DOHH2 (cell line): ENCODE measurements around the gene HMX2.

Experiments
- H3F3A ChIP-seq: fragments of 200-600 bp; sonication (generic), shearing (Covaris generic); 2 replicates; pipeline ENCODE4 v1.6.0; 2016; ENCODE audit warnings: antibody characterized with exemption, mild to moderate bottlenecking; ENCODE audit not compliant: control insufficient read depth, insufficient read depth
- H3K27ac ChIP-seq: fragments of 200-600 bp; sonication (generic); 2 replicates; pipeline ENCODE4 v1.5.1; 2014; ENCODE audit warnings: low read depth, mild to moderate bottlenecking, low read length, moderate library complexity
- H3K27me3 ChIP-seq: fragments of 200-600 bp; sonication (generic); 2 replicates; pipeline ENCODE4 v1.6.1; 2014; ENCODE audit warnings: mild to moderate bottlenecking, low read length, mixed read lengths; ENCODE audit not compliant: control insufficient read depth
- H3K36me3 ChIP-seq: fragments of 200-600 bp; sonication (generic); 2 replicates; pipeline ENCODE4 v1.6.1; 2014; ENCODE audit warnings: mild to moderate bottlenecking, low read length, moderate library complexity, mixed read lengths; ENCODE audit not compliant: control insufficient read depth
- H3K4me1 ChIP-seq: fragments of 200-600 bp; sonication (generic); 2 replicates; pipeline ENCODE4 v1.6.1; 2014; ENCODE audit warnings: mild to moderate bottlenecking, low read length, mixed read lengths; ENCODE audit not compliant: control insufficient read depth
- H3K4me2 ChIP-seq: fragments of 200-600 bp; sonication (generic); 2 replicates; pipeline ENCODE4 v1.6.0; 2014; ENCODE audit warnings: mild to moderate bottlenecking, low read length, moderate library complexity
- H3K4me3 ChIP-seq: fragments of 200-600 bp; sonication (generic); 2 replicates; pipeline ENCODE4 v1.5.1; 2014; ENCODE audit warnings: mild to moderate bottlenecking, low read length, mixed read lengths
- H3K79me2 ChIP-seq: fragments of 200-600 bp; sonication (generic); 2 replicates; pipeline ENCODE4 v1.6.1; 2014; ENCODE audit warnings: mild to moderate bottlenecking, low read length, mixed read lengths; ENCODE audit not compliant: control insufficient read depth
- H3K9me2 ChIP-seq: fragments of 200-600 bp; sonication (generic); replicated peaks from 2 replicates; pipeline ENCODE4 v1.6.1; 2014; ENCODE audit warnings: mild to moderate bottlenecking, low read length, mixed read lengths; ENCODE audit not compliant: control insufficient read depth
- H3K9me3 ChIP-seq: fragments of 200-600 bp; sonication (generic); 2 replicates; pipeline ENCODE4 v1.6.1; 2014; ENCODE audit warnings: antibody characterized with exemption, low read length, mixed read lengths; ENCODE audit not compliant: control insufficient read depth, insufficient read depth
- H4K20me1 ChIP-seq: fragments of 200-600 bp; sonication (generic); 2 replicates; pipeline ENCODE4 v1.6.0; 2014; ENCODE audit warnings: low read depth, mild to moderate bottlenecking, antibody characterized with exemption, low read length, moderate library complexity; ENCODE audit not compliant: control insufficient read depth, insufficient read depth
- CTCF ChIP-seq: fragments of 200-600 bp; sonication (generic); IDR thresholded peaks from one replicate; pipeline ENCODE4 v1.5.1; 2014; ENCODE audit warnings: antibody characterized with exemption, mild to moderate bottlenecking, low read depth, low read length; ENCODE audit not compliant: poor library complexity, severe bottlenecking
- EZH2phosphoT487 ChIP-seq: fragments of 200-600 bp; sonication (generic); IDR thresholded peaks from 2 replicates; pipeline ENCODE4 v1.6.1; 2017; ENCODE audit warnings: borderline replicate concordance, mild to moderate bottlenecking, antibody characterized with exemption, low read length, moderate library complexity, mixed read lengths

HMX2 gene

GRCh38 chr10:123180101-123181090 lies 32.5 kb downstream of the HMX2 start:
- Histone ChIP-seq H3K27ac (no peak overlapping the region), H3K9me2 (no peaks in the 10 kb centered on the region)

GRCh38 chr10:123183724-123184123 lies 35.8 kb downstream of the HMX2 start:
- Histone ChIP-seq H3K4me3 (no peak overlapping the region), H3F3A (0 out of 2 replicates have a peak, but pooled peaks cover 4% of the 10 kb centered on the region), H3K9me3 (peaks cover 3% of the 10 kb centered on the region; the same call in 1 of the 2 replicates), H3K4me2 (no peak overlapping the region), H3K4me1 (no peaks in the 10 kb centered on the region), H3K36me3 (0 out of 2 replicates have a peak, but pooled peaks cover 2% of the 10 kb centered on the region), H3K27me3 (no peaks in the 10 kb centered on the region), H3K79me2 (no peaks in the 10 kb centered on the region), H4K20me1 (no peaks in the 10 kb centered on the region), H3K9me2 (no peaks in the 10 kb centered on the region), H3K27ac (no peak overlapping the region)
- TF ChIP-seq EZH2phosphoT487 (no peak), CTCF (no peak)

More at GRCh38 chr10:123180101-123181090, 32.5 kb downstream of the HMX2 start:
- TF ChIP-seq CTCF (no peak), EZH2phosphoT487 (no peak)
- Histone ChIP-seq H3K79me2 (no peaks in the 10 kb centered on the region), H3F3A (0 out of 2 replicates have a peak, but pooled peaks cover 4% of the 10 kb centered on the region), H3K27me3 (no peaks in the 10 kb centered on the region), H3K4me3 (no peak overlapping the region), H3K9me3 (no peaks in the 10 kb centered on the region; the same call in 1 of the 2 replicates), H3K4me1 (no peaks in the 10 kb centered on the region), H3K36me3 (peaks cover 21% of the 10 kb centered on the region), H4K20me1 (no peaks in the 10 kb centered on the region), H3K4me2 (no peak overlapping the region)

- Histone ChIP-seq H3K9me2 (no peaks in the 10 kb centered on the region), H3K9me3 (peaks cover 3% of the 10 kb centered on the region; the same call in 1 of the 2 replicates), H3K27me3 (no peaks in the 10 kb centered on the region), H3K4me1 (no peaks in the 10 kb centered on the region), H3F3A (no peaks in the 10 kb centered on the region), H3K79me2 (no peaks in the 10 kb centered on the region), H3K4me3 (no peak overlapping the region), H3K4me2 (no peak overlapping the region), H3K27ac (no peak overlapping the region), H3K36me3 (0 out of 2 replicates have a peak, but pooled peaks cover 2% of the 10 kb centered on the region), H4K20me1 (no peaks in the 10 kb centered on the region)
- TF ChIP-seq EZH2phosphoT487 = no peak
- no peak for TF ChIP-seq CTCF
Measured at GRCh38 chr10:123187781-123188180, 39.8 kb downstream of the HMX2 start.
